Osteoblast (primary cell): ENCODE measurements around the gene LRAT. TPM values are rescaled to one million over a fixed set of nuclear protein-coding genes. Genes with fewer than 3 reads are reported as not detected.

ENCODE experiments used
- DNase-seq: peaks from one replicate; pipeline ENCODE4 v3.0.0; 2011; ENCODE audit warnings: low spot score, mixed read lengths; ENCODE audit not compliant: insufficient read length; ENCODE audit errors: missing footprints
- H2AFZ ChIP-seq: 2 replicates; pipeline ENCODE4 v1.6.0; 2011; ENCODE audit warnings: mild to moderate bottlenecking, low read length
- H3K27ac ChIP-seq: 2 replicates; pipeline ENCODE4 v1.5.1; 2011; ENCODE audit warnings: mild to moderate bottlenecking, low read depth, low read length, moderate library complexity
- H3K27me3 ChIP-seq: 2 replicates; pipeline ENCODE4 v1.6.0; 2012; ENCODE audit warnings: mild to moderate bottlenecking, control low read depth, inconsistent platforms, low read length, moderate library complexity; ENCODE audit not compliant: insufficient read depth
- H3K36me3 ChIP-seq: 2 replicates; pipeline ENCODE4 v1.5.1; 2011; ENCODE audit warnings: mild to moderate bottlenecking, low read length, control low read depth, moderate library complexity; ENCODE audit not compliant: insufficient read depth
- H3K4me1 ChIP-seq: 2 replicates; pipeline ENCODE4 v1.5.1; 2011; ENCODE audit warnings: mild to moderate bottlenecking, low read length, control low read depth, moderate library complexity; ENCODE audit not compliant: insufficient read depth
- H3K4me2 ChIP-seq: 2 replicates; pipeline ENCODE4 v1.6.0; 2011; ENCODE audit warnings: mild to moderate bottlenecking, low read length; ENCODE audit not compliant: insufficient read depth
- H3K4me3 ChIP-seq: fragments of 200-600 bp; sonication (generic); 3 replicates; pipeline ENCODE4 v1.5.1; 2012; ENCODE audit warnings: mild to moderate bottlenecking, low read length, inconsistent platforms; ENCODE audit not compliant: insufficient read depth
- H3K79me2 ChIP-seq: 2 replicates; pipeline ENCODE4 v1.6.0; 2012; ENCODE audit warnings: mild to moderate bottlenecking, low read length, control low read depth, inconsistent platforms; ENCODE audit not compliant: insufficient read depth
- H3K9me3 ChIP-seq: 2 replicates; pipeline ENCODE4 v1.5.1; 2011; ENCODE audit warnings: low read depth, low read length, control low read depth
- H4K20me1 ChIP-seq: 2 replicates; pipeline ENCODE4 v1.6.0; 2012; ENCODE audit warnings: mild to moderate bottlenecking, low read length, control low read depth; ENCODE audit not compliant: insufficient read depth
- total RNA-seq: library from RNA; depleted of rRNA; stranded (reverse); fragments of >200 nt; gene quantifications from 2 replicates; pipeline ENCODE4 v1.2.3, GENCODE V29; 2012
- TF ChIP-seq, protein P1 (sequence below): IDR thresholded peaks from 2 replicates; pipeline ENCODE4 v1.5.1; 2011; ENCODE audit warnings: mild to moderate bottlenecking, low read depth, low read length, moderate library complexity; ENCODE audit errors: extremely low read depth

The LRAT gene
- total RNA-seq, 1 donor: not detected

DNA sequence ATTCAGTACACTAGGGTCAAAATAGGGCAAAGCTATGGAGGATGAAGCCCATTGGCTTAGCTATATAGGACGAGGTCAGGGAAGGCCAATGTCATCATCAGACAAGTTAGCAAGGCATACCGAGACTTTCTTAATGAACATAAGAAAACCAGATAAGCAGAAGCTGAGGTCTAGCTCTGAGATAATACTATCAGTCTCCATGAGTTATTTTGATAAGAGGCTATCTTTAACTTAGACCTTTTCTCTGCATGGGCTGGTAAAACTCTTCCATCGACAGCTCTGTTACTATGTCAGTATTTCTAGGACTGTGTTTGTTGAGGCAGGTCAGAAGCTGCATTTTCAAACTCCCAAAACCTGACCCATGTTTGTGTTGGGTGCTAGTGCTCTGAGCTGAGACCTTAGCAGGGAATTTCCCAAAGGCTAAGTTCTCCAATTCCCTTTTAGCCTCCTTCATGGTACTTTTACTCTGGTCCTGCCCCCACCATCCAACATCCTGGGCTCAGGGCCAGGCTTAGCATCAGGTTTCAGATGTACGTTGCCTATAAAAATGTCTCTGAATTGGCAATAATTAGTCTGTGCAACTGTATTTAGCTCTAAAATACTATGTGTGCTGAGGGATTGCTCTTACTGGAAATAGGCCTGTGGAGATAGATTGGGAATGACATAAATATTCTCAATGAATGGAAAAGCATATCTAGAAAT lies 29.3 kb upstream of the LRAT start:
- DNase-seq: no peak
- no peak overlapping the region for H3K4me3 ChIP-seq
- H4K20me1 ChIP-seq: no peaks in the 10 kb centered on the region
- H2AFZ ChIP-seq: no peak overlapping the region
- no peaks in the 10 kb centered on the region for H3K9me3 ChIP-seq
- H3K4me1 ChIP-seq: no peaks in the 10 kb centered on the region
- H3K27me3 ChIP-seq: no peaks in the 10 kb centered on the region
- H3K79me2 ChIP-seq: no peaks in the 10 kb centered on the region
- H3K36me3 ChIP-seq: no peaks in the 10 kb centered on the region
- TF ChIP-seq, protein P1, sequence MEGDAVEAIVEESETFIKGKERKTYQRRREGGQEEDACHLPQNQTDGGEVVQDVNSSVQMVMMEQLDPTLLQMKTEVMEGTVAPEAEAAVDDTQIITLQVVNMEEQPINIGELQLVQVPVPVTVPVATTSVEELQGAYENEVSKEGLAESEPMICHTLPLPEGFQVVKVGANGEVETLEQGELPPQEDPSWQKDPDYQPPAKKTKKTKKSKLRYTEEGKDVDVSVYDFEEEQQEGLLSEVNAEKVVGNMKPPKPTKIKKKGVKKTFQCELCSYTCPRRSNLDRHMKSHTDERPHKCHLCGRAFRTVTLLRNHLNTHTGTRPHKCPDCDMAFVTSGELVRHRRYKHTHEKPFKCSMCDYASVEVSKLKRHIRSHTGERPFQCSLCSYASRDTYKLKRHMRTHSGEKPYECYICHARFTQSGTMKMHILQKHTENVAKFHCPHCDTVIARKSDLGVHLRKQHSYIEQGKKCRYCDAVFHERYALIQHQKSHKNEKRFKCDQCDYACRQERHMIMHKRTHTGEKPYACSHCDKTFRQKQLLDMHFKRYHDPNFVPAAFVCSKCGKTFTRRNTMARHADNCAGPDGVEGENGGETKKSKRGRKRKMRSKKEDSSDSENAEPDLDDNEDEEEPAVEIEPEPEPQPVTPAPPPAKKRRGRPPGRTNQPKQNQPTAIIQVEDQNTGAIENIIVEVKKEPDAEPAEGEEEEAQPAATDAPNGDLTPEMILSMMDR: no peak
- no peak overlapping the region for H3K27ac ChIP-seq
- H3K4me2 ChIP-seq: no peak overlapping the region

DNA sequence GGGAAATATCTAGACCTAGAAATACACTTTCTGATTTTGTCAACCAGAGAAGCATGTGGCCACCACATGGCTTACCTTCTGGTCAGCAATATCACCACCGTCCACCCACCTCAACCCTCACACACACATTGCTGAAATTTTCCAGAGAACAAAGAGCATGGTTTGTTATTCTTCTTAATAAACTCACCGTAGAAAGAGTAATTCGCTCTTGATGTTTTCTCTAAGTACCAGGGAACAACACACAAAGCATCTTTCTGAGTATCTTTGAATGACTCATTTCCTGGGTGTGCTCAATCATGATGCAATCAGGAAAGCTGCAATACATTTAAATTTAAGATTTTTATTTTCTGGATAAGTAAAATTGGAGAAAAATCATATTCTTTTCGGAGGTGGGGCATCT lies 24.7 kb upstream of the LRAT start:
- no peak overlapping the region for H3K4me2 ChIP-seq
- H2AFZ ChIP-seq: no peak overlapping the region
- no peak for DNase-seq
- H3K27me3 ChIP-seq: no peaks in the 10 kb centered on the region
- no peaks in the 10 kb centered on the region for H4K20me1 ChIP-seq
- TF ChIP-seq, protein P1: no peak
- no peak overlapping the region for H3K27ac ChIP-seq
- no peaks in the 10 kb centered on the region for H3K9me3 ChIP-seq
- H3K4me1 ChIP-seq: no peaks in the 10 kb centered on the region
- no peak overlapping the region for H3K4me3 ChIP-seq
- no peaks in the 10 kb centered on the region for H3K79me2 ChIP-seq
- no peaks in the 10 kb centered on the region for H3K36me3 ChIP-seq

DNA sequence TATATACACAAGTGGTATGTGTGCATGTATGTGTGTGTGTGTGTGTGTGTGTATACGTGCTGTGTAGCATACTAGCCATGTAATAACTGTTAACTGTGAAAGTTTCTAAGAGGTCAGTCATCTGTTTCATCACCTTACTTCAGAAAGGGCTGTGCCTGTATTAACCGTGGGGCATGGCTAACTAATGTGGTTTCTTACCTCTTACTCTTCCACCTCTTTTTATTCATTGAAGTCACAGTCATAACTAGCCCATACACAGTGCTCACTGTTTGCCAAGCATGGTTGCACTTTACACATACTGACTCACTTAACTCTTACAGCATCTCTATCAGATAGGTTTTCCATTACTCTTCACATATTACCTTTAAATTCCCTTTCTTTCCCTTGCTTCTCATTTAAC lies 23.7 kb upstream of the LRAT start:
- no peaks in the 10 kb centered on the region for H3K79me2 ChIP-seq
- H3K27me3 ChIP-seq: no peaks in the 10 kb centered on the region
- no peak overlapping the region for H3K4me2 ChIP-seq
- H2AFZ ChIP-seq: no peak overlapping the region
- no peaks in the 10 kb centered on the region for H4K20me1 ChIP-seq
- no peaks in the 10 kb centered on the region for H3K9me3 ChIP-seq
- H3K4me3 ChIP-seq: no peak overlapping the region
- H3K27ac ChIP-seq: no peak overlapping the region
- TF ChIP-seq, protein P1: no peak
- DNase-seq: no peak
- H3K36me3 ChIP-seq: no peaks in the 10 kb centered on the region
- H3K4me1 ChIP-seq: no peaks in the 10 kb centered on the region

DNA sequence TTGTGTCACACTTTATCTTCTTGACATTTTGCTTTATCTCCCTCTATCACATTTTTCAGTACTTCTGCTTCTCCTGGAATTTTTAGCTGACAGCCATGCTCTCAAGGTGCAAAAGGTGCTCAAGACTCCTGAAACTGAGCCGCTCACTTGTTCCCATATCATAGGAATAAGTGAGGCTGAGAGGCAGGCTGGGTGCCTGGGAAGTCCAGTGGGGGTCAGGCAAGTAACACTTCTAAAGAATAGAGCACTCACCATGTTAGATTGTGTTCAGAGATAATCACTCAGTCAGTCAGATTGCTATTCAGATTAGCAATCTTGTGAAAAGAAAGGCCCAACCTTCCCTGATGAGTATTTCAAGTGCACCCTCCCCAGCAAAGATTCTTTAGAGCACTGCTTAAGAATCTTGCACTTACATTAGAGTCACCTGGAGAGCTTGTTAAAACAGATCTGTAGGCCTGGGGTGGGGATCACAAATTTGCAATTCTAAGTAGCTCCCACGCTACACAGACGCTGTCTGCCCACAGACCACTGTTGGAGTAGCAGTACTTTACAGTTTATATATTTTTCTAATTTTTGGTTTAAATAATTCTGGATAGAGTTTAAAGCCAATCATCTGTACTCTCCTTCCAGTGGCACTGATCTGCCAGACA lies 23.1 kb upstream of the LRAT start:
- no peaks in the 10 kb centered on the region for H3K9me3 ChIP-seq
- H3K4me3 ChIP-seq: no peak overlapping the region
- no peak overlapping the region for H3K27ac ChIP-seq
- no peak overlapping the region for H3K4me2 ChIP-seq
- H2AFZ ChIP-seq: no peak overlapping the region
- H3K36me3 ChIP-seq: no peaks in the 10 kb centered on the region
- no peak for DNase-seq
- no peaks in the 10 kb centered on the region for H3K27me3 ChIP-seq
- TF ChIP-seq, protein P1: no peak
- no peaks in the 10 kb centered on the region for H3K79me2 ChIP-seq
- no peaks in the 10 kb centered on the region for H3K4me1 ChIP-seq
- H4K20me1 ChIP-seq: no peaks in the 10 kb centered on the region
